ENCODE measurements around the gene KRT17. TPM values are rescaled to one million over a fixed set of nuclear protein-coding genes. Genes with fewer than 3 reads are reported as not detected.

The KRT17 gene
- total RNA-seq, 4 donors from 2014 or later, result 0.58 to 5.6 (median 1.2) TPM; not detected in 1

DNA sequence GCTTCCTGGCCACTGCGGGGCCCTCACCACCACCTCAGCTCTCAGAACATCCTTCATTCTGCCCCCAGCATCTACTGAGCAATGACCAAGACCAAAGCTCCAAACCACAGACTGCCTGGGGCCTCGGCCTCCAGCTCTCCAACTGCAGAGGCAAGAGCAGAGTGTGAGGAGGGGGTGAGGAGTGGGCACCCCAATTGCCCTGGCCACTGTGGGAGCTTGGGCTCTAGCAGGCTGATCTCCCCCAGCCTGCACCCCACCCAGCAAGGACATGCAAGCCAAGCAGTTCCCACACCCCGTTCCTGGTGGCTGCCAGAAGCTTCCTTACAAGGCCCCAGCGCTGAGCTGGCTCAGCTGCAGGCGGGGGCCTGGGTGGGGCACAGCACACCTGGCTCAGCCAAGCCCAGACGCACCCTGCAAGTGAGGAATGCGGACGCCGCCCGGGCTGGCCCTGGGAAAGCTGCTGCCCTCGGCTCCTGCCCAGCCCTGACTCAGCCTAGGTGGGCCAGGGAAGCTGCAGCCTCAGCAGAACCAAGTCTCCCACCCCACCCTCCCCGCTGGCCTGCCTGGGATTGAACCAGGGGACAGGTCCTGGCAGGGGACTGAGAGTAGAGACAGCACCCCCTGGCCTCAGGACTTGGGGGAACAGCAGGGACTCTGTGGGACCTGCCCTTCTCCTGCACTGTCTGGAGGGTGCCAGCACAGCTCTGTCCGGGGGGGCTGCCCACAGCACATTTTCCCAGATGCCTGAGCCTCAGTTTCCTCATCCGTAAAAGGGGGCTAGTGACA, 29.7 kb upstream of the KRT17 start:
- intact Hi-C loops (cut with DNase I), result no loop called here
- 75% methylated on average over 2 of the region's 14 CpGs for whole genome bisulfite sequencing
- peaks cover 0 to 41% (median 33%) of the 10 kb centered on the region in 4 donors for H3K4me1 ChIP-seq
- no peak overlapping the region for H3K4me3 ChIP-seq
- no peaks in the 10 kb centered on the region for H3K27me3 ChIP-seq
- no peaks in the 10 kb centered on the region for H3K9me3 ChIP-seq
- TF ChIP-seq, protein P1, sequence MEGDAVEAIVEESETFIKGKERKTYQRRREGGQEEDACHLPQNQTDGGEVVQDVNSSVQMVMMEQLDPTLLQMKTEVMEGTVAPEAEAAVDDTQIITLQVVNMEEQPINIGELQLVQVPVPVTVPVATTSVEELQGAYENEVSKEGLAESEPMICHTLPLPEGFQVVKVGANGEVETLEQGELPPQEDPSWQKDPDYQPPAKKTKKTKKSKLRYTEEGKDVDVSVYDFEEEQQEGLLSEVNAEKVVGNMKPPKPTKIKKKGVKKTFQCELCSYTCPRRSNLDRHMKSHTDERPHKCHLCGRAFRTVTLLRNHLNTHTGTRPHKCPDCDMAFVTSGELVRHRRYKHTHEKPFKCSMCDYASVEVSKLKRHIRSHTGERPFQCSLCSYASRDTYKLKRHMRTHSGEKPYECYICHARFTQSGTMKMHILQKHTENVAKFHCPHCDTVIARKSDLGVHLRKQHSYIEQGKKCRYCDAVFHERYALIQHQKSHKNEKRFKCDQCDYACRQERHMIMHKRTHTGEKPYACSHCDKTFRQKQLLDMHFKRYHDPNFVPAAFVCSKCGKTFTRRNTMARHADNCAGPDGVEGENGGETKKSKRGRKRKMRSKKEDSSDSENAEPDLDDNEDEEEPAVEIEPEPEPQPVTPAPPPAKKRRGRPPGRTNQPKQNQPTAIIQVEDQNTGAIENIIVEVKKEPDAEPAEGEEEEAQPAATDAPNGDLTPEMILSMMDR (IDR thresholded peaks at IDR 0.05), result no peak
- TF ChIP-seq POLR2A (IDR thresholded peaks at IDR 0.05; ENCODE audit: low read depth), result no peak
- TF ChIP-seq EP300 (IDR thresholded peaks at IDR 0.05), result no peak
- TF ChIP-seq POLR2AphosphoS5 (IDR thresholded peaks at IDR 0.05), result no peak
- DNase-seq (ENCODE audit: extremely low spot score), result no peak
- H3K36me3 ChIP-seq, result no peaks in the 10 kb centered on the region
- peak overlapping the region in 2 of 4 donors; percentile 62 to 73 for H3K27ac ChIP-seq (replicated peaks in 1 of 4)

DNA sequence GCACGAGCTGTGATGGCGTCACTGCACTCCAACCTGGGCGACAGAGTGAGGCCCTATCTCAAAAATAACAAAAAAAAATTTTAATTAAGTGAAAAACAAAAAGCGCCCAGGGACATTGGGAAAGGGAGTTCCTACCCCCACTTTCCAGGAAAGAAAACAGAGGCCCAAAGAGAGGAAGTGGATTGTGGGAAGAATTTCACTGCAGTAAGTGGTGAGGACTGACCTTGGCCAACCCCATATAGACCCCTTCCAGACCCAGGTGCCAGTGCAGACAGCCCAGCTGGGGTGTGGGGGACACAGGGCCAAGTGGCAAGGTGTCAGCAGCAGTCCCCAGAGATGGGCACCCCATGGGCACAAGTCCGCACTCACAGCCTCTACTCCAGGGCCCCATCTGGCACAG, 29.0 kb upstream of the KRT17 start:
- intact Hi-C loops (cut with DNase I), result no loop called here
- WGBS, result 98% methylated on average over 5 of the region's 5 CpGs
- Histone ChIP-seq H3K27me3 (peaks cover 0 to 3% (median 0%) of the 10 kb centered on the region in 4 donors), H3K9me3 (no peaks in the 10 kb centered on the region), H3K27ac (replicated peaks in 1 of 4) (no peak overlapping the region), H3K36me3 (no peaks in the 10 kb centered on the region), H3K4me1 (peaks cover 4 to 46% (median 38%) of the 10 kb centered on the region in 4 donors), H3K4me3 (no peak overlapping the region)
- DNase-seq (ENCODE audit: extremely low spot score), result no peak
- TF ChIP-seq POLR2A (IDR thresholded peaks at IDR 0.05; ENCODE audit: low read depth), result no peak
- TF ChIP-seq POLR2AphosphoS5 (IDR thresholded peaks at IDR 0.05), result no peak
- TF ChIP-seq, protein P1 (IDR thresholded peaks at IDR 0.05), result no peak
- TF ChIP-seq EP300 (IDR thresholded peaks at IDR 0.05), result no peak

DNA sequence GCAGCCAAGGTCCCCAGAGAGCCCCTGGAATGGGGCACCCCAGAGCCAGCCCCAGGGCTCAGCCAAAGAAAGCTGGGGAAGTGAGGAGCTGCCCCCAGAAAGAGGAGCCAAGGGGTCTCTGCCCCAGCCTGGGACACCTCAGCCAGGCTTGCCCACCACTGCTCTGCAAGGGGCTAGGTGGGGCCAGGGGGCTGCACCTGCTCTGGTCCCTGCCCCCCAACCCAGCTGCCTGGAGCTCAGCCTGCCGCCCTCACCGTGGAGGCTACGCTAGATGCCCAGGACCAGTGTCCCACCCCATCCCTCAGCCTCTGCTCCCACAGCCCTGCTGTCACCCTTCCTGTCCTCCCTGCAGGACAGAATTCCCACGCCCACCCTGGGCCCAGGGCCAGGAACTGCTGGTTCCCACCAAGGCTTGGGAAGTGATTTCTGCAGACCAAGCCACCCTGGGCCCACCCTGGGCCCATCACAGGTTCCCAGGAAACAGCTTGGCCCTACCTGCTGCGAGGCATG, 28.1 kb upstream of the KRT17 start:
- Histone ChIP-seq H3K9me3 (no peaks in the 10 kb centered on the region), H3K27me3 (peaks cover 0 to 3% (median 0%) of the 10 kb centered on the region in 4 donors), H3K4me3 (no peak overlapping the region), H3K27ac (replicated peaks in 1 of 4) (no peak overlapping the region), H3K36me3 (no peaks in the 10 kb centered on the region), H3K4me1 (peaks cover 12 to 55% (median 47%) of the 10 kb centered on the region in 4 donors)
- DNase-seq (ENCODE audit: extremely low spot score), result no peak
- WGBS, result 100% methylated on average over 1 of the region's 5 CpGs
- TF ChIP-seq POLR2A (IDR thresholded peaks at IDR 0.05; ENCODE audit: low read depth) (no peak), EP300 (IDR thresholded peaks at IDR 0.05) (no peak), POLR2AphosphoS5 (IDR thresholded peaks at IDR 0.05) (no peak)
- TF ChIP-seq, protein P1 (IDR thresholded peaks at IDR 0.05), result no peak
- intact Hi-C loops (cut with DNase I), result no loop called here

DNA sequence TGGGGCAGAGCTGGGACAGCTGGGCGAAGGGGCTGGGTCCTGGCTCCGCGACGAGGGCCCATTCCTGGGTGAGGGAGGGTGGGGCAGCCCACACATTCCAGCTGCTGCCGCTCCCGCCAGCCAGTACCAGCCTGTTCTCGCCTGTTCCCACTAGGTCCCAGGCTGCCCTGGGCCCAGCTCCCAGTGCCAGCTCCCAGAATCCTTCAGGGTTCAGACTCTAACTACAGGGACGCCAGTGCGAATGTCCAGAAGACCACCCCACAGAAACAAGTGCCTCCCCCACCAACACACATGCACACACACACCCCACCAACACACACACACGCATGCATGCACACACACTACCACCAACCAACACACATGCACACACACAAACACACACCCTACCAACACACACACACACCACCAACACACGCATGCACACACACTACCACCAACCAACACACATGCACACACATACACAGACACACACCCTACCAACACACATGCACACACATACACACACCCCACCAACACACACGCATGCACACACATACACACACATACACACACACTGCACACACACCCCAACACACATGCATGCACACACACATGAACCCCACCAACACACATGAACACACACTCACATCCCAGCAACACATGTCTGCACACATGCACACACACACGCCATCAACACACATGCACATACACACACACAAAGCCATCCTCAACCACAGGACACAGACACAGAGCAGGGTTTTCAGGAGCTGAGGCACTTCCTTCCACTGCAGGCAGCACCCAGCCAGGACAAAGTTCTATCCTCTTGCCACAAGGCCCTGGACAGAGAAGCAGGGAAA, 27.5 kb upstream of the KRT17 start:
- H3K4me3 ChIP-seq, result peak overlapping the region in 2 of 4 donors; percentile 24 to 30
- peaks cover 0 to 3% (median 0%) of the 10 kb centered on the region in 4 donors for H3K27me3 ChIP-seq
- DNase-seq (ENCODE audit: extremely low spot score), result no peak
- no peaks in the 10 kb centered on the region for H3K36me3 ChIP-seq
- H3K27ac ChIP-seq (replicated peaks in 1 of 4), result peak overlapping the region; percentile 69 to 74 (median 72)
- TF ChIP-seq POLR2AphosphoS5 (IDR thresholded peaks at IDR 0.05) (peak in 1 of 2 donors; percentile 19), POLR2A (IDR thresholded peaks at IDR 0.05; ENCODE audit: low read depth) (no peak), EP300 (IDR thresholded peaks at IDR 0.05) (no peak)
- WGBS, result 73% methylated on average over 12 of the region's 13 CpGs
- intact Hi-C loops (cut with DNase I), result no loop called here
- no peaks in the 10 kb centered on the region for H3K9me3 ChIP-seq
- peaks cover 12 to 57% (median 48%) of the 10 kb centered on the region in 4 donors for H3K4me1 ChIP-seq
